Right lobe of liver (tissue), 4 donors: Measurements from ENCODE around the gene WFDC1.

Experiments
- POLR2A ChIP-seq: fragments of 450-650 bp; IDR thresholded peaks from one replicate; pipeline ENCODE4 v1.6.1; 2017; ENCODE audit warnings: antibody characterized with exemption, mild to moderate bottlenecking
- TF ChIP-seq, protein P1 (sequence below), 4 donors: fragments of 200-600 bp in 3 of 4; fragments of 450-650 bp in 1 of 4; IDR thresholded peaks; one replicate each; pipeline versions ENCODE4 v1.5.1 to v1.8.0; 2016 to 2022; ENCODE audit warnings: antibody characterized with exemption in 4 of 4, mild to moderate bottlenecking in 2 of 4
- donor health status: DM: no; HTN: no; CAD: no.
- donor health status: DM: no; HTN: no; CAD: no.
- donor health status: DM: no; HTN: yes; CAD: no.

DNA sequence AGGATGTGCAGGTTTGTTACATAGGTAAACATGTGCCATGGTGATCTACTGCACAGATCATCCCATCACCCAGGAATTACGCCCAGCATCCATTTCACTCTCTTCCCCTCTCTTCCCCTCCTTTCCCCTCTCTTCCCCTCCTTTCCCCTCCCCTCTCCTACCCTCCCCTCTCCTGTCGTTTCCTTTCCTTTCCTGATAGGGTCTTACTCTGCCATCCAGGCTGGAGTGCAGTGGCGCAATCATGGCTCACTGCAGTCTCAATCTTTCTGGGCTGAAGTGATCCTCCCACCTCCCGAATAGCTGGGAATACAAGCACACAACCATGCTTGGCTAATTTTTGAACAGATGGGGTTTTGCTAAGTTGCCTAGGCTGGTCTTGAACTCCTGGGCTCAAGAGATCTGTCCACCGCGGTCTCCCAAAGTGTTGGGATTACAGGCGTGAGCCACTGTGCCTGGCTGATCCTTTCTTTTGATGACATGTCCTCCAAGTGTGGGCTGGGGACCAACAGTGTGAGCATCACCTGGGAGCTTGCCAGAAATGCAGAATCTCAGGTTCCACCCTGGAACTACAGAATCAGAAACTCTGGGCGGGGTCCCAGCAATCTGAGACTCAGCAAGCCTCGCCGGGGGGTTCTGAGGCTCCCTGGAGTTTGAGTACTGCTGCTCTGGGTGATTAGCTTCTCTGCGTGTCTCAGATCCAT is 84.5 kb downstream of the WFDC1 start:
- no peak for TF ChIP-seq POLR2A
- TF ChIP-seq, protein P1, sequence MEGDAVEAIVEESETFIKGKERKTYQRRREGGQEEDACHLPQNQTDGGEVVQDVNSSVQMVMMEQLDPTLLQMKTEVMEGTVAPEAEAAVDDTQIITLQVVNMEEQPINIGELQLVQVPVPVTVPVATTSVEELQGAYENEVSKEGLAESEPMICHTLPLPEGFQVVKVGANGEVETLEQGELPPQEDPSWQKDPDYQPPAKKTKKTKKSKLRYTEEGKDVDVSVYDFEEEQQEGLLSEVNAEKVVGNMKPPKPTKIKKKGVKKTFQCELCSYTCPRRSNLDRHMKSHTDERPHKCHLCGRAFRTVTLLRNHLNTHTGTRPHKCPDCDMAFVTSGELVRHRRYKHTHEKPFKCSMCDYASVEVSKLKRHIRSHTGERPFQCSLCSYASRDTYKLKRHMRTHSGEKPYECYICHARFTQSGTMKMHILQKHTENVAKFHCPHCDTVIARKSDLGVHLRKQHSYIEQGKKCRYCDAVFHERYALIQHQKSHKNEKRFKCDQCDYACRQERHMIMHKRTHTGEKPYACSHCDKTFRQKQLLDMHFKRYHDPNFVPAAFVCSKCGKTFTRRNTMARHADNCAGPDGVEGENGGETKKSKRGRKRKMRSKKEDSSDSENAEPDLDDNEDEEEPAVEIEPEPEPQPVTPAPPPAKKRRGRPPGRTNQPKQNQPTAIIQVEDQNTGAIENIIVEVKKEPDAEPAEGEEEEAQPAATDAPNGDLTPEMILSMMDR (IDR thresholded peaks at IDR 0.05) = no peak
